ENCODE results near the gene CXCL10.

DNA sequence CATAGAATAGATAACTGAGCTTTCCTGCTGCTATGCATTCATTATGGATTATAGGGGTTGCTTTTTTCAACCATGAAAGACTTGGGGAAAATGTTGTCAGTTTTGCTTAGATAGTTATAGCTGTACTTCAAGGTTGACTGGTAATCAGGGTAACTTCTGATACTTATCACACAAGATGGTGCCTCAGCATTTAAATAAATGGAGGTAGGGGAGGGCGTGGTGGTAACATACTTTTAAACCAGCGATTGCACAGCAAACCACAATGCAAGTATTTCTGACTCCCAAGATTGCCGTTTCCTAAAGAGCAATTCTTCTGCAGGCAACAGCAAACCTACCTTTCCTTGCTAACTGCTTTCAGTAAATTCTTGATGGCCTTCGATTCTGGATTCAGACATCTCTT, 1.3 kb downstream of the CXCL10 start:
- TF ChIP-seq REPIN1 (tag by site-specific recombination; IDR thresholded peaks at IDR 0.05; ENCODE audit: low read depth) (no peak), SP7 (tag by site-specific recombination; IDR thresholded peaks at IDR 0.05) (no peak), REST (tag by site-specific recombination; IDR thresholded peaks at IDR 0.05) (no peak), ZNF580 (tag by site-specific recombination; IDR thresholded peaks at IDR 0.05) (no peak), ZNF175 (tag by site-specific recombination; IDR thresholded peaks at IDR 0.05) (no peak), ZNF558 (tag by site-specific recombination; IDR thresholded peaks at IDR 0.05) (no peak)
- TF ChIP-seq, protein P1, sequence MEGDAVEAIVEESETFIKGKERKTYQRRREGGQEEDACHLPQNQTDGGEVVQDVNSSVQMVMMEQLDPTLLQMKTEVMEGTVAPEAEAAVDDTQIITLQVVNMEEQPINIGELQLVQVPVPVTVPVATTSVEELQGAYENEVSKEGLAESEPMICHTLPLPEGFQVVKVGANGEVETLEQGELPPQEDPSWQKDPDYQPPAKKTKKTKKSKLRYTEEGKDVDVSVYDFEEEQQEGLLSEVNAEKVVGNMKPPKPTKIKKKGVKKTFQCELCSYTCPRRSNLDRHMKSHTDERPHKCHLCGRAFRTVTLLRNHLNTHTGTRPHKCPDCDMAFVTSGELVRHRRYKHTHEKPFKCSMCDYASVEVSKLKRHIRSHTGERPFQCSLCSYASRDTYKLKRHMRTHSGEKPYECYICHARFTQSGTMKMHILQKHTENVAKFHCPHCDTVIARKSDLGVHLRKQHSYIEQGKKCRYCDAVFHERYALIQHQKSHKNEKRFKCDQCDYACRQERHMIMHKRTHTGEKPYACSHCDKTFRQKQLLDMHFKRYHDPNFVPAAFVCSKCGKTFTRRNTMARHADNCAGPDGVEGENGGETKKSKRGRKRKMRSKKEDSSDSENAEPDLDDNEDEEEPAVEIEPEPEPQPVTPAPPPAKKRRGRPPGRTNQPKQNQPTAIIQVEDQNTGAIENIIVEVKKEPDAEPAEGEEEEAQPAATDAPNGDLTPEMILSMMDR (tag by site-specific recombination; IDR thresholded peaks at IDR 0.05) = no peak

Data from HEK293 (cell line).